GM19099 (cell line): ENCODE measurements around the gene PHOSPHO1.

ENCODE experiments used
- POLR2A ChIP-seq: IDR thresholded peaks from 3 replicates; pipeline ENCODE4 v1.6.1; 2011; ENCODE audit warnings: low read depth; ENCODE audit not compliant: insufficient read length; ENCODE audit errors: extremely low read depth

Gene PHOSPHO1

GRCh38 chr17:49191917-49192741 lies 38.5 kb downstream of the PHOSPHO1 start:
- peak; percentile 57 for TF ChIP-seq POLR2A

- TF ChIP-seq POLR2A = peak; percentile 5
Observed at GRCh38 chr17:49191409-49191916, 39.1 kb downstream of the PHOSPHO1 start.

- no peak for TF ChIP-seq POLR2A
Observed at GRCh38 chr17:49190932-49191331, 39.7 kb downstream of the PHOSPHO1 start.

- no peak for TF ChIP-seq POLR2A
Observed at GRCh38 chr17:49187301-49187700, 43.3 kb downstream of the PHOSPHO1 start.

GRCh38 chr17:49183801-49184200 lies 46.8 kb downstream of the PHOSPHO1 start:
- no peak for TF ChIP-seq POLR2A

GRCh38 chr17:49183341-49183740 lies 47.2 kb downstream of the PHOSPHO1 start:
- TF ChIP-seq POLR2A = no peak

- no peak for TF ChIP-seq POLR2A
Observed at GRCh38 chr17:49180998-49181635, 49.5 kb downstream of the PHOSPHO1 start.

- TF ChIP-seq POLR2A = no peak
Observed at GRCh38 chr17:49180303-49180702, 50.3 kb downstream of the PHOSPHO1 start.
